Uterus (tissue), 2 donors: ENCODE results near the gene SGPP2.

Experiments
- CTCF ChIP-seq, 4 experiments: fragments of 200-600 bp in 2 of 4; fragments of 450-650 bp in 2 of 4; sonication (generic) in 2 of 4; IDR thresholded peaks; one replicate each; pipeline ENCODE4 v1.5.1; 2016 to 2019; ENCODE audit warnings: antibody characterized with exemption in 4 of 4, mild to moderate bottlenecking in 2 of 4, moderate library complexity in 1 of 4
- POLR2A ChIP-seq, 2 donors: fragments of 450-650 bp; IDR thresholded peaks; one replicate each; pipeline ENCODE4 v1.6.1; 2016; ENCODE audit warnings: antibody characterized with exemption in 2 of 2, mild to moderate bottlenecking in 1 of 2, moderate library complexity in 1 of 2

DNA sequence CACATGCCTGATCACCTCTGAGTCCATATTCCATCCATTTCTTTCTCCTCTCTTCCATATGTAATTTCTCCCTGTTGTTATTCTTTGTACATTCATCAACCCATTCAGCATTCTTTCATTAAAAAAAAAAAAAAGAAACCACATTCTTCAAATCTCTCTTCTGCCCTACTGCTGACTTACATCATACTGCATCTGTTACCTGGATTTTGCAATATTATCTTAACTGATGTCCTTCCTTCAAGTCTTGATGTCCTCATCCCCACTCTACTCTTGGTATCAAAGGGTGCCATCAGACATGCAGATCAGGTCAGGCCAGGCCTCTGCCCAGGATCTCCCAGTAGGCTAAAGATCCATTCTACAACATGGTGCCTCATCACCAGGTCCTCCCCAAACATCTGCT is 90.6 kb downstream of the SGPP2 start:
- TF ChIP-seq CTCF (IDR thresholded peaks at IDR 0.05) (no peak), POLR2A (IDR thresholded peaks at IDR 0.05) (no peak)
